Activated CD4-positive, alpha-beta T cell treated with anti-CD3 and anti-CD28 coated beads, Interleukin-10, Interleukin-2, amounts not matched to agents 100 ng/mL and 50 ng/mL, durations not matched to agents 16 hours and 8 hours (primary cell): ENCODE measurements around the gene ALDH5A1.
A peak's percentile ranks its signal among the peaks of the same experiment; 100 is the strongest.
"Not testable (repeated sequence)": the region's sequence is repeated elsewhere in the genome, so short reads cannot be mapped to it uniquely, and the experiment has no call there.

ENCODE experiments used
- DNase-seq: peaks from one replicate; pipeline ENCODE4 v3.0.0-alpha.2; 2020

Gene ALDH5A1

DNA sequence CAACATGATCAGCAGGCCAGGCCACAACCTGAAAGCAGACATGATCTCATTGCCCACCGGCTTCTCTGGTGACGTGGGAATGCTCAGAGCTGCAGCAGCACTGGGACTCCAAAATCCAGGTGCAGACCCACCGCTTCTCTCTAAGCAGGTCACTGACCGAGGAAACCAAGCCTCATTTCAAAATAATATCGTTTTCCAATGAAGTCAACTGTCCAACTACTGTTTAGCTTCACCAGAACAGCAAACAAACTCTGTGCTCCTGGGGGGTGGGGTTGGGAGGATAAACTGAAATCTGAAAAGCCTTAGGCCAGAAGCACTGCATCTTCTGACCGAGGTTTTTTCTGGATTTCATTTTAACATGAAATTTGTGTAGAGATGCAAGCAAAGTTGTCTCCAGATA lies 5.3 kb upstream of the ALDH5A1 start, which contains the start of gene GPLD1:
TSS of gene GPLD1 (minus strand) at position 109 of the 400 bp plus-strand sequence. CDS start at position 42, 67 bp downstream.
- no peak for DNase-seq

- DNase-seq = no peak
These were observed 4.9 kb upstream of the ALDH5A1 start for GRCh38 chr6:24489881-24490280.

DNA sequence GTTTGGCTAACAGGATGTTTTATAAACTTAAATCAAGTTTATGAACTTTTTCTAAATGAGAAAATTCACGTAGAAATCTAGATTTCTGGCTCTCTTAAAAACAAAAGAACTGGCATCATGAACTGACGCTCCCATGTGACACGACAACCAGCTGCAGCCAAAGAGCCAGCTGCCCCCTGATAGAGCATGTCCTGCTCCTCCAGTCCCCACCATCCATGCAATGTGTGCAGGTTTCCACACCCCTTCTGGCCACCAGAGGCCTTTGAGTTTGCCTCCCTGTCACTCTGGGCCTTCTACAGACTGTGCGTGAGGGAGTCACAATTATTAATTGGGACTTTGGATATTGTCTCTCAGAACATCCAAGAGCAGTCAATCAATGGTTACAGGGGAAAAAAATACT lies 3.8 kb upstream of the ALDH5A1 start:
- DNase-seq = no peak

GRCh38 chr6:24492475-24492874 lies 2.3 kb upstream of the ALDH5A1 start:
- no peak for DNase-seq

- no peak for DNase-seq
These were observed 586 bp upstream of the ALDH5A1 start for GRCh38 chr6:24493945-24494820.

GRCh38 chr6:24497254-24497970 lies 2.6 kb downstream of the ALDH5A1 start:
- DNase-seq = no peak

DNA sequence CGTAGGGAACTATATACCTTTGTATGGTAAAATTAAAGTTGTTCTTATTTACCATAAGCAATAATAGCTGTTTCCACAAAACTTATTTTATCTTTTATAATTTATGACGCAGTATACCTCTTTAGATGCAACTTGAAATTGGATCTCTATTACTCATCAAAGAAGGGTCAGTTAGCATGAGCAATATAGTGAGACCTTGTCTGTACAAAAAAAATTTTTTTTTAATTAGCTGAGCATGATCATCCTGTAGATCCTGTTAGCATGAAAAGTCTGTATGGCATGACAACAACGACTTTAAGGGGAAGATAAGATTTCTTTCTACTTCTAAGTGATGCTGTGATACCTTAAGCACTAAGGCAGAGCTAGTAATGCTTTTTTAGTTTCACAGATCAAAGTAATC lies 5.9 kb downstream of the ALDH5A1 start:
- no peak for DNase-seq

- no peak for DNase-seq
These were observed 6.6 kb downstream of the ALDH5A1 start for GRCh38 chr6:24501374-24501773.

GRCh38 chr6:24501914-24502313 lies 7.1 kb downstream of the ALDH5A1 start:
- no peak for DNase-seq

GRCh38 chr6:24504287-24504648 lies 9.5 kb downstream of the ALDH5A1 start:
- no peak for DNase-seq

- DNase-seq = no peak
These were observed 10.1 kb downstream of the ALDH5A1 start for GRCh38 chr6:24504649-24505586.

DNA sequence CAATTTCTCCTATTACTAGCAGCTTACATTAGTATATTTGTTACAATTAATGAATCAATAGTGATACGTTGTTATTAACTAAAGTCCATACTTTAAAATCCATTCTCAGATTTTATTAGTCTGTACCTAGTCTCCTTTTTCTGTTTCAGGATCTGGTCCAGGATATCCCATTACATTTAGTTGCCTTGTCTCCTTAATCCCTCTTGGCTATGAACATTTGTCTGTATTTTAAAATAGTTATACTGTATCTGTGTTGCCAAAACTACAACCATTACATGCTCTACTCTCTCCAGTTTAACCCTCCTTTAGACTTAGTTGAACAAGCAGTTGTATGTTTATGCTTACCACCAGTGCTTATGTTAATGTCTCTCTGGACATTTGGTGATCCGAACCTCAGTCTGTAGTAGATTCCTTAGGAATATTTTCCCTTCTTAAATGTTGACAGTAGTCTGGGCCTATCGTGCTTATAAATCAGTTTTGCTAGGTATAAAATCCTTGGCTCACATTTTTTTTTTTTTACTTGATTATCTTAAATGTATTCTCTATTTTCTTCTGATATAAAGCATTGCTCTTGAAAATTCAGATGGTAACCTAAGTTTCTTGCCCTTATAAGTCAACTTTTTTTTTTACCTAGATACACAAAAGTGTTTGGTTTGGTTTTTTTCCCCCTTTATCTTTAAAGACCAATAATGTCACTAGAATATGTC lies 12.2 kb downstream of the ALDH5A1 start:
- DNase-seq = no peak

DNA sequence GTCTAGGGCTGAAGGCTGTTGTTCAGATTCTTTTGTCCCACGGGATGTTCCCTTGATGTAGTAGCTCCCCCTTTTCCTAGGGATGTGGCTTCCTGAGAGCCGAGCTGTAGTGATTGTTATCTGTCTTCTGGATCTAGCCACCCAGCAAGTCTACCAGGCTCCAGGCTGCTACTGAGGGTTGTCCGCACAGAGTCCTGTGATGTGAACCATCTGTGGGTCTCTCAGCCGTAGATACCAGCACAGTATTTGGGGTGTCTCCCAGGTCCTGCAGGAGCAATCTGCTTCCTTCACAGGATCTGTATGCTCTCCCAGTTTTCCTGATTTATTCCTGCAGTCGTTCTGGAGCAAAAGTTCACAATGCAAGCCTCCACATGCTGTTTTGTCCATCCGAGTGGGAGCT lies 17.2 kb downstream of the ALDH5A1 start:
- not testable (repeated sequence) for DNase-seq

DNA sequence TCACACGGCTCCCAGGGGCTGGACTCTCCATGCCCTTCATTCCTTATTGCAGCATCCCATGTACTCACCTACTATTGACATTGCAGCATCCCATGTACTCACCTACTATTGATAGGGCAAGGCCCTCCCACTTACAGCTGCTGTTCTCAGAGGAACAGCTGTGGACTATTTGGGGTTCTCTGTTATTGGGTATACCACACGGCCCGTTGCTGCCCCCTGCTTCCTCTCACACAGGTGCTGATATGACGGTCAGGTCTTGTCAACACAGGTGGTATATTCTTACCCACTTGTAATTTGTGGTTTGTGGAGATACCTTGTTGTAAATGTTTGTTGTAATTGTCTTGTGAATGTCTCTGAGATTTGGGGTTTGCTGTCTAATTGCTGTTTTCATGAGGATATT lies 18.8 kb downstream of the ALDH5A1 start:
- DNase-seq = no peak

DNA sequence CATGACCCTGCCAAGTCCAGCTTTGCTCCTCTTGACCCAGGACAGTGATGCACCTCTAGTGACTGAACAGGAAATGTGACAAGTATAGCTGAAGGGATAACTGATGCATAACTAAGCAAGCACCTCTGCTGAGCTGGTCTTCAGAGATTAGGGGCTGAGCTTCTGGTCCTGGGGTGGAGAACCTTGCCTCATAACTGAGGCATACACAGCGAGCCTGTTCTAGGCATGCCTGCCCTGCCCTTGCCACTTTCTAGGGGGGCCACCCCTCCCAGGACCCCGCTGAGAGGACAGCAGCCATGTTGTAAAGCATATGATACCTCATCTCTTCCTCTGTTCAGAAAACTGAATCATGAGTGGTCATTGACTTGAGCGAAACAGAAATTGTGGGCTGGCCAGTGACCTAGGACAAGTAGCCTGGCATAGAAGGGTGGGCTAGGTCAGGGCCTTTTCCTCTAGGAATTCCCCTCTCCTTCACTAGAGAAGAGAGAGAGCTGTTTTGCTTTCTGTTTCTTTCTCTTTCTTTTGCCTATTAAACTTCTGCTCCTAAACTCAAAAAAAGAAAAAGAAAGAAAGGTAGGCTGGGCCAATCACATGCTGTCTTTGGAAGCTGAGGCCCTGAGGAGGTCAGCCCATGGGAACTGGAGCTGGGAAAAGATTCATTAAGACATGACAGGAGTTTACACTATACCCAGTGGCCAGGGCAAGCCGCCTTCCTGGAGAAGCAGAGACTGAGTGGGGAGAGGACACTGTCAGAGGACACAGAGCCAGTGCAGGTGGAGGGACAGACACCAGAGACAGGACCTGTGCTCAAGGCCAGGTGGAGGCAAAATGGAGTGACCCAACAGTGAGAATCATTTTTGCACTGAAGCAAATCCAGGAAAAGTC lies 23.1 kb downstream of the ALDH5A1 start:
- DNase-seq = no peak

DNA sequence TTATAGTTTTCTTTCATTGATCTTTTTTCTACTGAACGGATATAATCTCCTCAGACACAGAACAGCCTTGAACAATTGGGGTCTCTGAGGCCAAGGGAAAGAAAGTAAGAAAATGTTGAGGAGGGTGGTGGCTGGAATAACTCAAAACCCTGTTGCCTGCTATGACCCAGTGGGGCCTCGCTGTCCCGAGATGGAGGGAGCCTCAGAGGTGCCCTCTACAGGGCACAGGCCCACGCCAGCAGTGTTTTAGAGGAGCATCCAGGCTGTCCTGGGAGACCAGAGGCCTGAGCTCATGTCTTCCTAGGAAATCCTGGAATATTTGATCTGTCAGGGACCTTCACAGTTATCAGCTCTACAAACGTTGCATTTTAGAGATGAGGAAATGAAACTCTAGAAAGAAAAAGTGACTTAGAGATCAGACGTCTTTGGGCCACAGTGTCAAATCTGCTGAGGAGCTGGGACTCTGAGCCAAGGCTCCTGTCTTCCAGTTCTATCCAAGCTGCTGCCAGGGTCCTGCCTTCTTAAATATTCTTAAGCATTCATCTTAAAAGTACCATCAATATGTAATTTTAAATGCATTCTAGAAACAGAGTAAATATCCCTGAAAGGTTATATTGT lies 26.3 kb downstream of the ALDH5A1 start:
- peak; percentile 58 for DNase-seq

GRCh38 chr6:24522228-24523176 lies 27.7 kb downstream of the ALDH5A1 start:
- no peak for DNase-seq

- no peak for DNase-seq
These were observed 29.6 kb downstream of the ALDH5A1 start for GRCh38 chr6:24524329-24524728.

DNA sequence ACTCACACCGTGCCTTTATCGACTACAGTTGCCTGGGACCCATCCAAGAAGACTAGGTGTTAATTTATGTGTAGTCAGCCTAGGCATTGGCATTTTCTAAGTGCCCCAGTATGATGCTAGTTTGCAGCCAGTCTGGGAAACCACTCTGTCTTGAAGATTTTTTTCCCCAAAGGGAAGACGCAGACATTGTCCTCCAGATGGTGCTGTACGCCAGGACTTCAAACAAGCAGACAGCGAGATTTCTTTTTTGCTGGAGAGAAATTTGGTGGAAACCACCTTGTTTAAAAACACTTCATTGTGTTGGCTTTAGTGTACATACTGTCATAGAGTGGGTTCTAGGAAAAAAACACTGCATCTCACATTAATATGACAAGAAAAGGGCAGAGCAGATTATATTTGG lies 30.0 kb downstream of the ALDH5A1 start:
- peak; percentile 38 for DNase-seq

DNA sequence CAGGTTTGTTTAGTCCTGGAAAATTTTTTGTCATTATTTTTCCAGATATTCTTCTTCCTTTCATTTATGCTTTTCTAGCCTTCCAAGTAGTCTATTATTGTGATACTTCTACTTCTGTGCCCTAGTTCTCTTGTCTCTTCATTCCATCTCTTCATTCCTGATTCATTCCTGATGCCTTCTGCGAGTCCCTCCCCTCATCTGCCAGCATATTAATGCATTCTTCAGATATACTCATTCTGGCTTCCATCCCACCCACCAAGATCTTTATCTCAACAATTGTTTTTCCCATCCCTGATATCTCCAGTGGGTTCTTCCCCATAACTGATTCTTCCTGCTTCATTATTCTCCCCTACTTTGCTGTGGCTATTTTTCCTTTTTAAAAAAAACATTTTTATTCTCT lies 35.2 kb downstream of the ALDH5A1 start:
- no peak for DNase-seq
